ENCODE data around the gene LCE5A. TPM values are rescaled to one million over a fixed set of nuclear protein-coding genes. Genes with fewer than 3 reads are reported as not detected.
"Not testable (repeated sequence)": the region's sequence is repeated elsewhere in the genome, so short reads cannot be mapped to it uniquely, and the experiment has no call there.

The LCE5A gene
- total and polyA plus RNA-seq, 2 donors, result 0.43 TPM; not detected in 1

DNA sequence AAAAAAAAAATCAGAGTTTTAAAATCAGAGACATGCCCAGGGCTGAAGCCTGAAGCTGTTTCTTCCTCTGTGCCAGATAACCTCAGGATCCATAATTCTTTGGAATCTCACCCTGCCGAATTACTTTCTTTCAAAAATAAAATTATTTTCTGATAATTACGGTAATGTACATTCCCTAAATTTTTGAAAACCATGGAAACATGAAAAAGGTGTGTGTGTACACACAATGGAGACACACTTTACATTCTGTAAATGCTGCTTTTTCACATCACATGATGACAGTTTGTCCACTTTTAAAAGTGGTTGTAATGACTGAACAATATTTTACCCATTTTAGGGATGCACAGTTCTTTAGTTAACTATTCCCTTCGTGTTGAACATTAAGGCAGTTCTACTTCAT is 25.2 kb downstream of the LCE5A start:
- Histone ChIP-seq H3K27ac (ENCODE audit: low read depth in 1 of 2, low read length in 1 of 2) (no peak overlapping the region), H3K9me3 (ENCODE audit: control insufficient read depth in 2 of 2, insufficient read depth in 1 of 2, low read length in 1 of 2) (no peaks in the 10 kb centered on the region), H3K4me1 (ENCODE audit: control insufficient read depth in 2 of 2, insufficient read depth in 2 of 2, low read length in 2 of 2) (no peaks in the 10 kb centered on the region), H3K27me3 (ENCODE audit: control insufficient read depth in 2 of 2, insufficient read depth in 1 of 2, low read length in 1 of 2) (no peaks in the 10 kb centered on the region), H3K36me3 (ENCODE audit: control insufficient read depth in 2 of 2, insufficient read depth in 2 of 2, low read length in 1 of 2) (no peaks in the 10 kb centered on the region), H3K4me3 (ENCODE audit: low read length in 2 of 2) (no peak overlapping the region)
- DNase-seq (ENCODE audit: low read depth in 6 of 9, low spot score in 9 of 9), result no peak
- WGBS, result 88% methylated on average over 3 of the region's 3 CpGs

DNA sequence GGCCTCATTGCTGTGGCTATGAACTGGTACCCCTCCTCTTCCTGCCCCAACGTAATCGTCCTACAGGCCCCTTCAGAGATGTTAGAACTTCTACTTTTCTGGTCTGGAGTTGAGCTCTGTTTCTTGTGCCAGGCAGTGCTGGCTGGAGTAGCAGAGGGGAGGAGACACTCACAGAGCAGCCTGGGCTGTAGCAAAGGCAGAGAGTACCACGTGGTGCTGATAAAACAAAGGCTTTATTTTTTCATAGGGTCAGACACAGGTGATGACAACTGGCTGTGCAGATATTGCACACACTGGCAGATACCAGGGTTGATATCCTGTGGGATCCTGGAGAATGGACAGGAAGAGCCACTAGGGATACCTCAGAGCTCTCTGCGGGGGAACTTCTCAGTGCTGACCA is 26.9 kb downstream of the LCE5A start:
- H3K27me3 ChIP-seq (ENCODE audit: control insufficient read depth in 2 of 2, insufficient read depth in 1 of 2, low read length in 1 of 2), result no peaks in the 10 kb centered on the region
- 53% methylated on average over 4 of the region's 4 CpGs for WGBS

DNA sequence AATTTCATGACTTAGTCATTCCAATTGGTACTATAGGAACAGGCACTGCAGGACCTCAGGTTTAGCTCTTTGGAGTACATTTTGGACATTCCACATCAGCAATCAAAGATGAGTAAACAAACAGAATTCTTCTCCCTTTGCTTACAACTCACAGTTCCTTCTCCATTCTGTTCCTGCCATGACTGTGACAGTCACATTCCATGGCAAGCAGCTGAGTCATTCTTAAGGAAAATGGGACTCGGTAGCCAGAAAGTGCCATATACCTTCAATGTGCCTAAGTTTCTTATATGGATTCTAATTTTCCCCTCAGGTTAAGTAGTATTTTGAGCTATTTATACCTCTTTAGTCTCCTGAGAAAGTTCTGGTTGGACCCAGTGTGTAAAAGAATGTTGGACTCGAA is 29.3 kb downstream of the LCE5A start:
- DNase-seq (ENCODE audit: low read depth in 6 of 9, low spot score in 9 of 9), result no peak
- WGBS, result 79% methylated on average over 2 of the region's 2 CpGs
- H3K9me3 ChIP-seq (ENCODE audit: control insufficient read depth in 2 of 2, insufficient read depth in 1 of 2, low read length in 1 of 2), result no peaks in the 10 kb centered on the region
- H3K27ac ChIP-seq (ENCODE audit: low read depth in 1 of 2, low read length in 1 of 2), result no peak overlapping the region
- no peaks in the 10 kb centered on the region for H3K4me1 ChIP-seq (ENCODE audit: control insufficient read depth in 2 of 2, insufficient read depth in 2 of 2, low read length in 2 of 2)
- no peaks in the 10 kb centered on the region for H3K36me3 ChIP-seq (ENCODE audit: control insufficient read depth in 2 of 2, insufficient read depth in 2 of 2, low read length in 1 of 2)
- H3K4me3 ChIP-seq (ENCODE audit: low read length in 2 of 2), result no peak overlapping the region
- no peaks in the 10 kb centered on the region for H3K27me3 ChIP-seq (ENCODE audit: control insufficient read depth in 2 of 2, insufficient read depth in 1 of 2, low read length in 1 of 2)

More for the DNA sequence above, 26.9 kb downstream of the LCE5A start:
- Histone ChIP-seq H3K9me3 (ENCODE audit: control insufficient read depth in 2 of 2, insufficient read depth in 1 of 2, low read length in 1 of 2) (no peaks in the 10 kb centered on the region), H3K4me1 (ENCODE audit: control insufficient read depth in 2 of 2, insufficient read depth in 2 of 2, low read length in 2 of 2) (no peaks in the 10 kb centered on the region), H3K4me3 (ENCODE audit: low read length in 2 of 2) (no peak overlapping the region), H3K27ac (ENCODE audit: low read depth in 1 of 2, low read length in 1 of 2) (no peak overlapping the region), H3K36me3 (ENCODE audit: control insufficient read depth in 2 of 2, insufficient read depth in 2 of 2, low read length in 1 of 2) (no peaks in the 10 kb centered on the region)
- DNase-seq (ENCODE audit: low read depth in 6 of 9, low spot score in 9 of 9), result no peak

DNA sequence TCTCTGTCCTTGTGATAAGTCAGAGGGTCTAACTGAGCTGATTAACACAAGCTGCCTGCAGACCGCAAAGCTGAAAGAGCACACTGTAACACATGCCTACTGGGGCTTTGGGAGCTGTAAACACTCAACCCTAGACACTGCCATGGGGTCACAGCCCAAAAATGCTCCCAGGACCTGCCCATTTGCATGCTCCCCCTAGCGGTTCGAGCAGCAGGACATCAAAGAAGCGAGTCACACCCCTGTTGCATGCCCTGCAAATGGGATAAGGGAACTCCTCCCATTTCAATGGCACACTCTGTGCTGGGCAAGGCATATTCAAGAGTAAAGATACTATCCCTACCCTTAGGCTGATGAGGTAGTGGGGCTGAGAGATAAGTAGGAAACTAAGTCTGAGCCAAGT is 33.2 kb downstream of the LCE5A start:
- no peaks in the 10 kb centered on the region for H3K9me3 ChIP-seq (ENCODE audit: control insufficient read depth in 2 of 2, insufficient read depth in 1 of 2, low read length in 1 of 2)
- no peaks in the 10 kb centered on the region for H3K36me3 ChIP-seq (ENCODE audit: control insufficient read depth in 2 of 2, insufficient read depth in 2 of 2, low read length in 1 of 2)
- 64% methylated on average over 4 of the region's 4 CpGs for WGBS
- no peaks in the 10 kb centered on the region for H3K27me3 ChIP-seq (ENCODE audit: control insufficient read depth in 2 of 2, insufficient read depth in 1 of 2, low read length in 1 of 2)
- H3K27ac ChIP-seq (ENCODE audit: low read depth in 1 of 2, low read length in 1 of 2), result no peak overlapping the region
- no peak overlapping the region for H3K4me3 ChIP-seq (ENCODE audit: low read length in 2 of 2)
- no peak for DNase-seq (ENCODE audit: low read depth in 6 of 9, low spot score in 9 of 9)
- H3K4me1 ChIP-seq (ENCODE audit: control insufficient read depth in 2 of 2, insufficient read depth in 2 of 2, low read length in 2 of 2), result no peaks in the 10 kb centered on the region

DNA sequence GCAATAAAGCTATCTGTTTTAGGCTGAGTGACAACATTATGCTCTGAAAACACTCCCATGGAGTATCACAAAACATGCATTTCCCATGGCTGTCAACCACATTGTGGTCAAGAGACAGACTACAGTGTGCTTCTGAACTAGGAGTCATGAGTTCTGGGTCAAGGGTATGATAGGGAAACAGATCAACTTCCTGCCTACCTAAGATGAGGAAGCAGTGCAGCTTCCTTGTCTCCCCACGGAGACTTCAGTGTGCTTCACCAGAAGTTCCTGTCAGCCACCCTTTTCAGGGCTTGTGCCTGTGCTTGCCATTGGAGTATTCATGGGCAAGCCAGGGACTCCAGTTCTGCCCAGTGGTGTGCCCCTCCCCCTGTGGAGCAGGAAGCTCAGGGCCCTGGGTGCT is 36.1 kb downstream of the LCE5A start:
- DNase-seq (ENCODE audit: low read depth in 6 of 9, low spot score in 9 of 9), result no peak
- no peak overlapping the region for H3K27ac ChIP-seq (ENCODE audit: low read depth in 1 of 2, low read length in 1 of 2)
- WGBS, result 13% methylated on average over 1 of the region's 1 CpG

DNA sequence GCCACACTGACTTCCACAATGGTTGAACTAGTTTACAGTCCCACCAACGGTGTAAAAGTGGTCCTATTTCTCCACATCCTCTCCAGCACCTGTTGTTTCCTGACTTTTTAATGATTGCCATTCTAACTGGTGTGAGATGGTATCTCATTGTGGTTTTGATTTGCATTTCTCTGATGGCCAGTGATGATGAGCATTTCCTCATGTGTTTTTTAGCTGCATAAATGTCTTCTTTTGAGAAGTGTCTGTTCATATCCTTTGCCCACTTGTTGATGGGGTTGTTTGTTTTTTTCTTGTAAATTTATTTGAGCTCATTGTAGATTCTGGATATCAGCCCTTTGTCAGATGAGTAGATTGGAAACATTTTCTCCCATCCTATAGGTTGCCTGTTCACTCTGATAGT is 37.8 kb downstream of the LCE5A start:
- H3K27me3 ChIP-seq (ENCODE audit: control insufficient read depth in 2 of 2, insufficient read depth in 1 of 2, low read length in 1 of 2); H3K4me3 ChIP-seq (ENCODE audit: low read length in 2 of 2); H3K4me1 ChIP-seq (ENCODE audit: control insufficient read depth in 2 of 2, insufficient read depth in 2 of 2, low read length in 2 of 2); H3K27ac ChIP-seq (ENCODE audit: low read depth in 1 of 2, low read length in 1 of 2); H3K9me3 ChIP-seq (ENCODE audit: control insufficient read depth in 2 of 2, insufficient read depth in 1 of 2, low read length in 1 of 2); DNase-seq (ENCODE audit: low read depth in 6 of 9, low spot score in 9 of 9); H3K36me3 ChIP-seq (ENCODE audit: control insufficient read depth in 2 of 2, insufficient read depth in 2 of 2, low read length in 1 of 2): not testable (repeated sequence)
- 67% methylated on average over 1 of the region's 1 CpG for WGBS

More for the DNA sequence above, 36.1 kb downstream of the LCE5A start:
- Histone ChIP-seq H3K4me1 (ENCODE audit: control insufficient read depth in 2 of 2, insufficient read depth in 2 of 2, low read length in 2 of 2) (no peaks in the 10 kb centered on the region), H3K9me3 (ENCODE audit: control insufficient read depth in 2 of 2, insufficient read depth in 1 of 2, low read length in 1 of 2) (no peaks in the 10 kb centered on the region), H3K4me3 (ENCODE audit: low read length in 2 of 2) (no peak overlapping the region), H3K36me3 (ENCODE audit: control insufficient read depth in 2 of 2, insufficient read depth in 2 of 2, low read length in 1 of 2) (no peaks in the 10 kb centered on the region), H3K27me3 (ENCODE audit: control insufficient read depth in 2 of 2, insufficient read depth in 1 of 2, low read length in 1 of 2) (no peaks in the 10 kb centered on the region)

Other genes with a start within 250 kb of the LCE5A start
- gene FLG, start 185.6 kb upstream of the LCE5A start, total RNA-seq, result 0.28 TPM
- 2.4 TPM for gene FLG, start 185.6 kb upstream of the LCE5A start, polyA plus RNA-seq
- 0.05 TPM for gene FLG2, start 150.8 kb upstream of the LCE5A start, total RNA-seq
- gene FLG2, start 150.8 kb upstream of the LCE5A start, polyA plus RNA-seq, result 1.8 TPM
- 0.05 TPM for gene CRNN, start 96.5 kb upstream of the LCE5A start, total RNA-seq
- 0.43 TPM for gene CRNN, start 96.5 kb upstream of the LCE5A start, polyA plus RNA-seq
- not detected for gene CRCT1, start 3.7 kb downstream of the LCE5A start, total RNA-seq
- gene CRCT1, start 3.7 kb downstream of the LCE5A start, polyA plus RNA-seq, result 3.5 TPM
- not detected for gene LCE3E, start 56.0 kb downstream of the LCE5A start, total RNA-seq
- 6.2 TPM for gene LCE3E, start 56.0 kb downstream of the LCE5A start, polyA plus RNA-seq
- not detected for gene LCE3D, start 69.7 kb downstream of the LCE5A start, total RNA-seq
- 15.7 TPM for gene LCE3D, start 69.7 kb downstream of the LCE5A start, polyA plus RNA-seq
- not detected for gene LCE3C, start 89.4 kb downstream of the LCE5A start, total RNA-seq
- gene LCE3C, start 89.4 kb downstream of the LCE5A start, polyA plus RNA-seq, result 0.66 TPM
- not detected for gene LCE3B, start 103.0 kb downstream of the LCE5A start, total RNA-seq
- not detected for gene LCE3B, start 103.0 kb downstream of the LCE5A start, polyA plus RNA-seq
- not detected for gene LCE3A, start 112.3 kb downstream of the LCE5A start, total RNA-seq
- not detected for gene LCE3A, start 112.3 kb downstream of the LCE5A start, polyA plus RNA-seq
- gene LCE2D, start 152.6 kb downstream of the LCE5A start, total RNA-seq, result not detected
- gene LCE2D, start 152.6 kb downstream of the LCE5A start, polyA plus RNA-seq, result 1.3 TPM
- gene LCE2C, start 164.5 kb downstream of the LCE5A start, total RNA-seq, result not detected
- 1.7 TPM for gene LCE2C, start 164.5 kb downstream of the LCE5A start, polyA plus RNA-seq
- 0.09 TPM for gene LCE2B, start 175.3 kb downstream of the LCE5A start, total RNA-seq
- gene LCE2B, start 175.3 kb downstream of the LCE5A start, polyA plus RNA-seq, result 1.5 TPM
- gene LCE2A, start 187.5 kb downstream of the LCE5A start, total RNA-seq, result not detected
- 1.3 TPM for gene LCE2A, start 187.5 kb downstream of the LCE5A start, polyA plus RNA-seq
- not detected for gene LCE4A, start 197.4 kb downstream of the LCE5A start, total RNA-seq
- not detected for gene LCE4A, start 197.4 kb downstream of the LCE5A start, polyA plus RNA-seq
- not detected for gene KPRP, start 247.2 kb downstream of the LCE5A start, total RNA-seq
- gene KPRP, start 247.2 kb downstream of the LCE5A start, polyA plus RNA-seq, result 0.21 TPM